Erythroblast (primary cell): ENCODE data around the gene CORO2B.

Experiments
- GATA1 ChIP-seq: IDR thresholded peaks from 2 replicates; pipeline ENCODE4 v1.6.1; 2011; ENCODE audit warnings: low read depth, mild to moderate bottlenecking, control low read depth, low read length, moderate library complexity
- POLR2A ChIP-seq: IDR thresholded peaks from 2 replicates; pipeline ENCODE4 v1.6.1; 2011; ENCODE audit warnings: mild to moderate bottlenecking, low read length

GRCh38 chr15:68682330-68682729, 103.5 kb downstream of the CORO2B start:
- TF ChIP-seq POLR2A, result no peak
- TF ChIP-seq GATA1, result no peak
